HG03520 (cell line): ENCODE measurements around the gene TAGLN2.
"Not testable (repeated sequence)": the region's sequence is repeated elsewhere in the genome, so short reads cannot be mapped to it uniquely, and the experiment has no call there.

Experiments used
- ATAC-seq: cut with Tn5 transposase; IDR thresholded peaks from one replicate; pipeline ENCODE4 v1.9.1; 2021; ENCODE audit warnings: mild to moderate bottlenecking, moderate library complexity; ENCODE audit not compliant: unreplicated experiment

The TAGLN2 gene

DNA sequence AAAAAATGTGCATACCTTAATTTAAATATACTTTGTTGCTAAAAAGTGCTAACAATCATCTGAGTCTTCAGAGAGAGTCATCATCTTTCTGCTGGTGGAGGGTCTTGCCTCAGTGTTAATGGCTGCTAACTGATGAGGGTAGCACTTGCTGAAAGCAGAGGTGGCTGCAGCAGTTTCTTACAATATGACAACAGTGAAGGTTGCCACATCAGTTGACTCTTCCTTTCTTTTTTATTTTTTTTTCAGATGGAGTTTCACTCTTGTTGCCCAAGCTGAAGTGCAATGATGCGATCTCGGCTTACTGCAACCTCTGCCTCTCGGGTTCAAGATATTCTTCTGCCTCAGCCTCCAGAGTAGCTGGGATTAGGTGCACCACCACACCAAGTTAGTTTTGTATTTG is 22.8 kb downstream of the TAGLN2 start:
- no peak for ATAC-seq

DNA sequence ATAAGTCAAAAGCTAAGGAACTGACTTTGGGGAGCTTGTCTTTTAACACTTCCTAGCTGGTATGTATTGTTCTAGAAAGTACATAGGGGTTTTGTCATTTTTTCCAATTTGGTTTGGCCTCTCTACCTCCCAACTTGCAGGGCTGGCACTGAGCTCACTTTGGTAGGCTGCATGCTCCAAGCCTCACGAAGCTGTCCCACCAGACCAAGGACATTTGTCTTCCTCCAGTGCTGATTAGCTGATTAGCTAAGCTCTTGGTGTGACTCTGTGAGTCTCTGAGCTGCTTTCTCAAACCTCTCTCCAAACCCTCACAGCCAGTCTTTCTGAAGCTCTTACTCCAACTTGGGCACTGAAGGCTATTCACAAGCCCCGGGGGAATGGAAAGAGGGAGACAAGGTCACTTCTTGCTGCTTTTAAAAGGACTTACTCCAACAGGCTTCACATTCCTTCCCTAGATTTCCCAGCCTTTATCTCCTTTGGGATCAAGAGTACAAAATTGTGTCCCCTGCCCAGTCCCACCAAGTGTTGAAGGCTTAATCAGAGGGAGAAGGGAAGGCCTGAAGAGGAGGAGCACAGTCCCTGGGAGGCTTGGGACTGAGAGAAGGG is 24.4 kb downstream of the TAGLN2 start:
- ATAC-seq = no peak

DNA sequence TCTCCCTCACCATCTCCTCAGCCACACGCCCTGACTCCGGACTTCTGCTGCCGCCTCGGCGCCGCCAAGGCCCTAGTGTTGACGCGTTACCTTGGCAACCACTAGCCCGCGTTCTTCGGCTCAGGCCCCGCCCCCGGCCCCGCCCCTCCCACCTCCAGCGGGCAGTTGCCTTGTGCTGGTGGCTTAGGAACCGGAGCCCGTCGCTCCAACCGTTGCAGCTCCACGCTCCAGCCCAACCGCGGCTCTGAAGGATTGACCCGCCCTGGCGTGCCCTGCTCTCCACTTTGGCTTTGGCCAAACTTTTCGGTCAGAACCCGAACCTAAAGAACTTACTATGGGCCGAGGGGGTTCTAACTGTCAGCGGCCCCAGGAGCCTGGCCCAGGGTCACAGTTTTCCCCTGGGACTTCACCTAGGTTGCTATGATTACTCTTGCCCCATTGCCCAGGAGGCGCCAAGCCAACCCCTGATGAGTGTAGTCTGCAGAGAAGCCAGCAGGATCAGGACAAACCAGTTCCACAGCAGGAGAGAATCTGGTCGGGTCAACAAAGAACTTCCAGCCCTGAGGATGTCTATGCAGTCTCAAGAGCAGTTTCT is 25.1 kb downstream of the TAGLN2 start, which contains the start of gene CFAP45:
Gene CFAP45, minus strand, starts transcription at position 80 of the 595 bp plus-strand sequence. Its CDS starts 67 bp downstream, at position 13.
- ATAC-seq = no peak

DNA sequence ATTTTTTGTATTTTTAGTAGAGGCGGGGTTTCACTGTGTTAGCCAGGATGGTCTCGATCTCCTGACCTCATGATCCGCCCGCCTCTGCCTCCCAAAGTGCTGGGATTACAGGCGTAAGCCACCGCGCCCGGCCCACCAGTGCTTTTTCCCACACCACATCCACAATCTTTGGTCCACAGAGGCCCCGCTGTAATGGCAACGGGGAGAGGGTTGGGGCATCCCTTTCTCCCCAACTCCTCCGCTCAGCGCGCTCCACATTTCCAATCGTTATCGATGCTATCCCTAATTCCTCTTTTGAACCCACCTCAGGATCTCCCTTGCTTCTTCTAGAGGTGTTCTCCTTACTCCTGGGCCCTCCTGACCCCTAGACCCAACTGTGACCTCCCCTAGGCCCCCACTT is 25.7 kb downstream of the TAGLN2 start:
- ATAC-seq = not testable (repeated sequence)

DNA sequence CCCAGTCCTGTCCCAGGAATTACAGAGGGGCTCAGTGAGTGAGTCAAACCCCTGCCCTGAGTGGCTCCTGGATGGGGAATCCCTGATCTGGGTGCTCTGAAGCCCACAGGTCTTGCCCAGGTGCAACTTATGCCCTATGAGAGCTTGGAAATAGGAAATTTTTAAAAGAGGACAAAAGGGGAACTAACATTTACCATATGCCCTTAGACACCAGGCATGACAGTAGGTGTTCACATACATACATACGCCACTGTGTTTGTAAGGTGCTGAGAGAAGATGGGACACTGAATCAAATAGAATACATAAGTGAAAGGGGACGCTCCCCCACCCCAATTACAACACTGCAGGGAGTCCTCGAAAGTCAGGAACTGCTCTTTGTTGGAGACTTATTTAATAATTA is 26.8 kb downstream of the TAGLN2 start:
- no peak for ATAC-seq

DNA sequence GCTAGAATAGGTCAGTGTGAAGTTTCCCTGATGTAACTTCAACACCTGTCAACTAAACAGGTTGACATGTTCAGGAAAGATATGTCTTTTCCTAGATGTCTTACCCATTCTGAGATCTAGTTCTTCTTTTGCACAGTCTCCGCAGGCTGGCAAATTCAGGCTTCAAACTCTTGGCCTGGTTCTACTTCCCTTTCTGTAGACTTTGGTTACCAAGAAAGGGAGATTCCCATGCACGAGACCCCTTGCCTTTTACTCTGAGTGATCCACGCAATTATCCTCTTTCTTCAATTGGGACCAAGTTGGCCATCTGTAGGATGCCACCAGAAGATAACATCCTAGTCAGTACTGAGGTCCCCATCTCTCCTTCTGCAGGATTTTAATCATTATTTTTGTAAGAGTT is 27.3 kb downstream of the TAGLN2 start:
- no peak for ATAC-seq

DNA sequence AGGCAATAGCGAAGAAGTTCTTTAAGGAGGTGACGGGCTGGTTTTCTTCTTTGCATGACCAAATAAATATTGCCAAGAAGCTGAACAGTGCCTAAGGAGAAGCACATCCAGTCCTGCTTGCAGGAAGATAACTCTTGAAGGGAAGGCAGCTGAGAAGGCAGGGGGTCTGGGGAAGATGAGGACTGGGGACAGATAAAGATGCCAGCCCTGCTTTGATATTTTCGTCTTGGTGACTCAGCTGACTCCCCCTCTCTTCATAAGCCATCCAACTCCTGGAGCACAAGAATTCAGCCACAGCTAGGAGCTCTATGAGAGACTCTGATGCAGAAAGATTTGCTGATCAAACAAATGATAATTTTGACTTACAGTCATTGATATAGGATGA is 28.8 kb downstream of the TAGLN2 start:
- ATAC-seq = no peak

DNA sequence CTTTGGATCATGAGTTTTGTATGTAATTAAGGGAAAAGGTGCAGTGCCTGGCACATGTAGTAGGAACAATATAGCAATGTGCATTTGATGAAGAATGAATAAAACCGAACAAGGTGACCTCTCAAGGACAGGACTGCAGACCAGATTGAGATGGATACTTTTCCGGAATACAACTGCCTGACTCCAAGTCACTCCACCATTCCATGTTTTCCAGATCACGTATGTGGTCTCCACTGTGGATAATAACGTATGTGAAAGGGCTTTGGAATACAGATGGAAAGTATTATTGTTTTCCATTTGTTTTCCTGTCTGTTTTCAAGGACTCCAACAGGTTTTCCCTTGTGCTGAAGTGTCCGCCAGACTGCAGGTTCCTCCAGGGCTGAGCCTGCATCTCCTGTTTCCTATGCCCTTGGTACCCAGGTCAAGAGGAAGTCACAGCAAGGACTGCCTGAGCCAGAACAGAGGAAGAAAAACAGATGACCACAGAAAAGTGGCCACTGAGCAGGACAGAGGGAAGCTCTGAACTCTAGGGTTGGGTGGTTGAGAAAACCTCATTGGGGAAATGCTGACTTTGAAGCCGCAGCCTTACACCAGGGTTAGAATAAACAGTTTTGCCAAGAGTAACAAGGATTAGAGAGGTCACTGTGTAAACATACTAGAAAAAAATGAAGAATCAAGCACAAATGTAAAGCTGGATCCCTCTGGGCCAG is 29.3 kb downstream of the TAGLN2 start:
- ATAC-seq = no peak

DNA sequence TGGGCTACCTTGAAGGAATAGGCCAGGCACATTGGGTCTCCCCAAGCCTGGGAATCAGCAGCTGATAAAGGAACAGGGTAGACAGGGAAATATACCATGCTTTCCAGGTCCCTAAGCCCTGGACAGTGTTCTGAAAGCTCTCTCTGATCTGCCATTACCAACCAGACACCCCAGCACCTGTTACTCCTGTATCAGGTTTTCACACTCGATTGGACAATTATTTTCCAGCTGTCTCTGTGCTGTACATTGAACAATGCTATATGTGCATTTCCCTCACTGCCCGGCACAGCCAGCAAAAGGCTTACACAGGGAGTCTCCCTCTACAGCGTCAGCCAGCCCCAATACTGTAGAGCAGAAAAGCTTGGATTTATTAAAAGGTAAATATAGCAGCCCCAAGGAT is 30.0 kb downstream of the TAGLN2 start:
- ATAC-seq = no peak

DNA sequence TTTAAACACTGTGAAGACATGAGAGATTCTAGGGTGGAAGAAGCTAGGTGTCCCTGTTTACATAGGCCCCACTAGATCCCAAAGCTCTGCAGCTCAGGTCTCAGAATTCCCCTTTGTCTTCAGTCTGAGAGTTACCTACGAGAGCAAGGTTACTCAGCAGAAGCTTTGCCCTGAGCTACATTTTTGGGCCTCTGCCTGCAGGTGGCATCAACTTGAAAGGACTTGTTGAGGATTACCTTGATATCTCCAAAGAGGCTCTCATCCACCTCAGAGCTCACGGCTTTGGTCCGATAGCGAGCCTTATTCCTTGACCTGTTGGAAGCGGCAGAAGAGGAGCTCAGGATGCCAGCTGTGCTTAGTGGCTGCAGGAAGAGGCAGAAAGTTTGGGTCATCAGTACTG is 32.4 kb downstream of the TAGLN2 start:
- ATAC-seq = no peak

DNA sequence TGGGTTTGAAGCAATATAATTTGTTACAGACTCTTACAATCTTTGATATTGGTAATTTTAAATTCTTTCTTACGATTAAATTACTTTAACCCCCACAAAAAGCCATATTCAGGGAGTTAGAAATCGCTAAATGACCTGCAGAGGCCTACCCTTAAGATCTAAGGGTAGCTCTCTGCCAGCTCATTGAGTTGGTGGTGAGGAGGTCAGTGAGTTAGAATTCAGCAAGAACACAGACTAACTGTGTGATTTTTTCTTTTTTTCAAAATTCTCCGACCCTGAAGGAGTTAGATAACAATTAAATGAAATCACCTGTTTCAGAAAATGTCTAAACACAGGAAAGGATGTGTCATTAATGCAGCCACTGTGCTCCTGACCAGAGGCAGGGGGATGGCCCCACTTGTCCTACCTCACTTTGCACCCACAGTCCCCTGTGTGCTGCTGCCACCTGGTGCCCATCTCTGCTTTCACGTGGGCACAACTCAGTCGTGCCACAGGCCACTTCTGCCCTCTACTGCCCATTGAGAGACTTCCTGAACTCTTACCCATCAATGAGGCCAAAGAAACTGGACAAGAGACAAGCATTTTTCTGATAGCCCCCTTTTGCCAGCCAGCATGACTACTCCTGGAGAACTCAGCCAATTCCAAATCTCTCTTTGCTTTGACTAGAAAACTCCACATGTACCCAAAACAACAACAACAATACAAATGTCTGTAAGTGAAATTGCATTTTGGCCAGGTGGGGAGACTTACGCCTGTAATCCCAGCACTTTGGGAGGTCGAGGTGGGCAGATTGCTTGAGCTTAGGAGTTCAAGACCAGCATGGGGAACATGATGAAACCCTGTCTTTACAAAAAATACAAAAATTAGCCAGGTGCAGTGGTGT is 33.8 kb downstream of the TAGLN2 start:
- ATAC-seq = no peak

DNA sequence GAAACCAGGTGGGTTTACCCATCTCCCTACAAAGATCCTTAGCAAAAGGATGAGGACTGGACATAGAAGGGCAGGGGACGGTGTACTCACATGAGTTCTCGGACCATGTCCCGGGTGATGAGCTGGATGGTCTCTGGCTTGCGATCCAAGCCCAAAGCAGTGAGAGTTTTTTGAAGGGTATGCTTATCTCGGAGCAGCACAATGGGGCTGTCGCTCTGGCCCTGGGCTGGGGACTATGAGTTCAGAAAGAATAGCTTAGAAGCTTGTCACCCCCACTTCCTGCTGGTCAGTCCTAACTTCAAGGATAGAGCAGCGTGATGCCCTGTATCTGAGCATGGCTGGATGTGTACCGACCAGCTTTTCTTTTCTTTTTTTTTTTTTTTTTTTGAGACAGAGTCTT is 34.9 kb downstream of the TAGLN2 start:
- no peak for ATAC-seq

DNA sequence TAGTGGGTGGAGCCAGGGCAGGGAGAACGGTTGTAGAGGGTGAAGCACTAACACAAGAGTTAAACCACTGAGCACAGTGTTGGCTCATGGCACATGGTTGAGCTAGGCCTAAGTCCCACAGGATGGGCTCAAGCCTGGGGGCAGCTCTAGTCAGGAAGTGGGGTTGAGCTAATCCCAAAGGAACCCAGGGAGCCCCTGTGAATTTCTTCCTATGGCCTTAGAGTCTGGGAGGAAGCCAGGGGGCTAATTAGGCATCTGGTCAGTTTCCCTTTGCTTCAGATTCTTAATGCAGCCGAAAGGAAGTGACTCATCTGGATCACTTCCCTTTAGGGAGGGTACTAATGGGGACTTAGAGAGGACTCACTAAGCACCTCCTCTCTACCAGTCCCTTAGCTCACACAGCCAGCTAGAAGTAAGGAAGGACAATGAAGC is 35.5 kb downstream of the TAGLN2 start:
- ATAC-seq = peak; percentile 88

DNA sequence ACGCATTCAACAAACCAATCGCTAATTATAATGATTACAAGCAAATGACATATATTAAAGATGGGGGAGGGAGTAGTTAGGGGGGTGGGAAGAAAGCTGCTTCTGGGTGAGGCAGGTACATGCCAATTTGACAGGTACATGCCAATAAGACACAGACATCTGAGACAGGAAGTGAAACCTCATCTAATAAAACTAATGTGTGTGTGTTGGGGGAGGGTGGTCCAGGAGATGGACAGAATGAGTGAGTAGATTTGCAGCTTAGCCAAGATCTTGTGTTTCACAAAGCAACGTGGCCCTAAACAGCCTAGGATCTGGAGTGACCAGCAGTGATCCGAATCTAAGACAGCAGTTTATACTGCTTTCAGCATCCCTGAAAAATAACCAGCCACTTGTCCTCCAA is 36.1 kb downstream of the TAGLN2 start:
- no peak for ATAC-seq

DNA sequence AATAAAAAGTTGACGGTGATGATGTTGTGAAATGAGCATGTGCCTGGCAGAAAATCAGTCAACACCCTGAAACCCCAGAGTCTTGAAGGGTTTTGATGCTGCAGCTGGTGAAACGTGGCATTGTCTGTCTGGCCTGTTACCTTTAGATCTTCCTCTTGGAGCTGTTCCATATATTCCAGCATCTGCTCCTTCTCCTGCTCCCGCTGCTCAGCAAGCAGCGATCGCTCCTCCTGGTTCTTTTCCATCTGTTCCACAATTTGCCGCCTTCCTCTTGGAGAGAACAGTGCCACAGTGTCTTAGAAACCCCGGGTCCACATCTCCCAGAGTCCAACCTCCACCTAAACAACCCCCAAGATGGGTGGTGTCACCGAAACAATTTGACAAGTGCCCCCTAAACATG is 41.0 kb downstream of the TAGLN2 start:
- ATAC-seq = no peak

DNA sequence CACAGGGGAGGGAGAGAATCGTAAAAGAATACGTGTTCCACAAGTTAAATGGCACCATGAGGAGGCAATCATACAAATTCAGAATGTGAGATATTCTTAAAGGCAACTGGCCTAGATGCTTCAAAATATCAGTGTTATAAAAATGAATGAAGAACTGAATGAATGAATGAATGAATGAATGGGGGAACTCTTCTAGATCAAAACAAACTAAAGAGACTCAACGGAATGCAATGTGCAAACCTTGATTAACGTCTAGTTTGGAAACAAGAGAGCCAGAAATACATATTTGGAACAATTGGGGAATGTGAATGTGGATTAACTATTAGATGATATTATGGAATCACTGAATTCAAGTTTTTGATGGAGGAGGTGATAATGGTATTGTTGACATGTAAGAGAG is 42.2 kb downstream of the TAGLN2 start:
- no peak for ATAC-seq

DNA sequence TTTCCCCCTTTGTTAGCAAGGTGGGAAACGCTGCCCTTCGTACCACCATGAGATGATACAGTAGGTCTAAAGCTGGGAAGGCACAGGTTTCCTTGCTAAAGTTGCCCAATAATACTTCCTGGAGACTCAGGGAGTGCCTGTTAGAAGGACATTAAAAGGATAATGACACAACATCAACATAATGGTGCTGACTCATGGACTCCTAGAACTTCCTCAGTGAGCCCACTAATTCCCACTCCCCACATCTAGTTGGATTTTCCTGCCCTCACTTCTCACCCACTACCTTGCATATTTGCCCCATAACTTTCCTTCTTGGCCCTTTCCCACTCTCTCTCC is 42.8 kb downstream of the TAGLN2 start:
- no peak for ATAC-seq

DNA sequence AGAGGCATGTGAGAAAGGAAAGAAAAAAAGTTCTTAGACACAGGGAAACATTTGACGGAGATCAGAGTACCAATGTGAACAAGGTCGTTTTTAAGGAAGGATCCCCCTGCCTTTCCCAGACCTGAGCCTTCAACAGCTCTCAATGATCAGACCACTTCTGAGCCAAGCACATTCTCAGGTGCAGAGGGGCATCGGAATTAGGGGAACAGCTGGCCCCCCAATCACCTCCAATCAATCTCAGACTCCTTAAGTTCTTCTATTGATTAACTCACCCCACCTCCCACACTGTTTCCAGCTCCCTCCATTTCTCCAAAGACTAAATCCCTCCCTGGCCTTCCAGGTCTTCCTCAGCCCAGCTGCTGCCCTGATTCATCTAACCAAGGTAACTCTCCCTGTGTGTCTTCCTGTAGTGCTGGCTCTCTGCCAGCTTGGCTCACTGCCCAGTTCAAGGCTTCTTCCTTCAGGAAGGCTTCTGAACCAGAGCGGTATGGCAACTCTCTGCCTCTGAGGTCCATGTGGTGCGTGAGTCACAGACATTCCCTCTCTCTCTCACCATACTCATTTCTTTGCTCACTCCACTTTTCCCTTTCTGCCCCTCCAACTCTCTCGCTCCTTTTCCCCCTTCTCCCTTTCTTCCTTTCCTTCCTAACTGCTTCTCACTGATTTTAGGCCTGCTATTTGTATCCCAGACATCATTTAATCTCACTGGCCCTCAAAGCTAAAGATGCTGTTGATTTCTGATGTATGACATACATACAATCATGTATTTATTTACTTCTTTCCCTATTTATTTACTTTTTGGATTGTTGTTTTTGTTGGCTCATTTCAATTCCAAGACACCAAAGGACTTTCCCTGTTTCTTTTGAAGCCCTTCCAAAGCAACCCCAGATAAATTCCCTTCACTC is 43.4 kb downstream of the TAGLN2 start:
- ATAC-seq = no peak

DNA sequence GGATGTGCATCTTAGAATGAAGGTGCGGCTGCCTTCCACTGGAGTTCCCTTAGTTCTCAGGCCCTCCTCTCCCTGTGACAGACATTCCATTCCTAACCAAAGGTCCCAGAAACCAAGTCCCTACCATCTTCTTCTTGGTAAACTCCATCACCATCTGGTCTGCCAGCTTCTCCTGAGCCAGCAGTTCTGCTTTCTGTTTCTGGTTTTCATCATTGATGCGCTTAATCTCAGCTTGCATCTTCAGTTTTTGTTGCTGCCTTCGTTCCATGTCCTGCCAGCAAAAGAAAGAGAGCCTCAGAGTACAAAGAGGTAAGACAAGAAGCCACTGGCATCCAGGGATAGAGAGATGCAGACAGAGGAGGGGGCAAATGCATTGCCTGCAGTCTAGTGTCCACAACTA is 44.9 kb downstream of the TAGLN2 start:
- ATAC-seq = no peak

DNA sequence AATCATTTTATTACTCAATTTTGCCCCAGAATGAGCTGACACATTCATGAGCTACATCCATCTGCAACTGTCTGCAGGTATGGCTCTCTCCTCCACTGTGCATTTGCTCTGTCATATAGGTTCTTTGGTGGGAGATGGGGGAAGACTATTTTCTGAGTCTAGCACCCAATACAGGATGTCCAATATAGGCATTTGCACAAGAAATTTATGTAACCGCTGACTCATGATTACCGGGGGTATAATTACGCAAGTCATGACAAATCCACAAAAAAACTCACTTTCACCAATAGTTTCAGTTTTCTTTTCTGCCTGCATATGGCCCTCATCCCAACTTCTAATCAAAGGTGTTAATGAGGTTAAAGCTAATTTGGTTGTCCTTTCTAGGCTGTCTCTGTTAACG is 45.3 kb downstream of the TAGLN2 start:
- no peak for ATAC-seq

DNA sequence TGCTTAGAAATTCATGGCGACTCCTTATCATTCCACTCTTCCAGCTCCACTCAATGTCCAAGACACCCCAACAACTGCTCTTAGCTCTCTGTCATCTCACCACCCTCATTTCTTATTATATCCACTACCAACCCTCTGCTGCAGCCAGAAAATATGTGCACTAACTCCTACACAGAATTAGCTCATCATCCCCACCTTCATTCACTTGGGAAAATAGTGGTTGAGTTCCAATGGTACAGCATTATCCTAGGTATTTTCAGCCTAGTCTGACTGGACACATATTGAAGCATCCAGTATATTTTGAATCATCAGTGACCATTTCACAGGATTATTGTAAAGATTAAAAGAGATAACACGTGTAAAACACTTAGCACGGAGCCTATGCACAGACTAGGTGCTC is 46.2 kb downstream of the TAGLN2 start:
- ATAC-seq = no peak
